HG02642 (cell line): ENCODE data around the gene AACS.

Experiments
- ATAC-seq: cut with Tn5 transposase; IDR thresholded peaks from one replicate; pipeline ENCODE4 v1.9.1; 2021; ENCODE audit warnings: mild to moderate bottlenecking; ENCODE audit not compliant: unreplicated experiment, poor library complexity

The AACS gene

GRCh38 chr12:125143491-125143890 is 78.3 kb downstream of the AACS start:
- no peak for ATAC-seq

GRCh38 chr12:125145196-125145595 is 80.0 kb downstream of the AACS start:
- ATAC-seq = no peak

- no peak for ATAC-seq
Measured at GRCh38 chr12:125148316-125148715, 83.1 kb downstream of the AACS start.

GRCh38 chr12:125149160-125150108 is 84.2 kb downstream of the AACS start:
- peak; percentile 94 for ATAC-seq

GRCh38 chr12:125151284-125151683 is 86.0 kb downstream of the AACS start:
- no peak for ATAC-seq

- ATAC-seq = no peak
Measured at GRCh38 chr12:125152463-125152862, 87.2 kb downstream of the AACS start.

- no peak for ATAC-seq
Measured at GRCh38 chr12:125155366-125155765, 90.1 kb downstream of the AACS start.

- ATAC-seq = no peak
Measured at GRCh38 chr12:125157177-125157576, 91.9 kb downstream of the AACS start.

GRCh38 chr12:125159702-125160101 is 94.5 kb downstream of the AACS start:
- no peak for ATAC-seq

- ATAC-seq = no peak
Measured at GRCh38 chr12:125160281-125160955, 95.2 kb downstream of the AACS start.

GRCh38 chr12:125161712-125162022 is 96.4 kb downstream of the AACS start:
- no peak for ATAC-seq

- no peak for ATAC-seq
Measured at GRCh38 chr12:125162489-125163028, 97.3 kb downstream of the AACS start.

- ATAC-seq = no peak
Measured at GRCh38 chr12:125163148-125163547, 97.9 kb downstream of the AACS start.

- ATAC-seq = no peak
Measured at GRCh38 chr12:125164541-125164940, 99.3 kb downstream of the AACS start.

- no peak for ATAC-seq
Measured at GRCh38 chr12:125166041-125166440, 100.8 kb downstream of the AACS start.

- no peak for ATAC-seq
Measured at GRCh38 chr12:125167658-125168057, 102.4 kb downstream of the AACS start.

GRCh38 chr12:125169451-125169850 is 104.2 kb downstream of the AACS start:
- no peak for ATAC-seq

GRCh38 chr12:125169870-125170269 is 104.6 kb downstream of the AACS start:
- no peak for ATAC-seq

- ATAC-seq = no peak
Measured at GRCh38 chr12:125171267-125171666, 106.0 kb downstream of the AACS start.

- no peak for ATAC-seq
Measured at GRCh38 chr12:125172231-125172850, 107.1 kb downstream of the AACS start.

- no peak for ATAC-seq
Measured at GRCh38 chr12:125175576-125175975, 110.3 kb downstream of the AACS start.
